ENCODE results near the gene STIM2.

Gene STIM2

DNA sequence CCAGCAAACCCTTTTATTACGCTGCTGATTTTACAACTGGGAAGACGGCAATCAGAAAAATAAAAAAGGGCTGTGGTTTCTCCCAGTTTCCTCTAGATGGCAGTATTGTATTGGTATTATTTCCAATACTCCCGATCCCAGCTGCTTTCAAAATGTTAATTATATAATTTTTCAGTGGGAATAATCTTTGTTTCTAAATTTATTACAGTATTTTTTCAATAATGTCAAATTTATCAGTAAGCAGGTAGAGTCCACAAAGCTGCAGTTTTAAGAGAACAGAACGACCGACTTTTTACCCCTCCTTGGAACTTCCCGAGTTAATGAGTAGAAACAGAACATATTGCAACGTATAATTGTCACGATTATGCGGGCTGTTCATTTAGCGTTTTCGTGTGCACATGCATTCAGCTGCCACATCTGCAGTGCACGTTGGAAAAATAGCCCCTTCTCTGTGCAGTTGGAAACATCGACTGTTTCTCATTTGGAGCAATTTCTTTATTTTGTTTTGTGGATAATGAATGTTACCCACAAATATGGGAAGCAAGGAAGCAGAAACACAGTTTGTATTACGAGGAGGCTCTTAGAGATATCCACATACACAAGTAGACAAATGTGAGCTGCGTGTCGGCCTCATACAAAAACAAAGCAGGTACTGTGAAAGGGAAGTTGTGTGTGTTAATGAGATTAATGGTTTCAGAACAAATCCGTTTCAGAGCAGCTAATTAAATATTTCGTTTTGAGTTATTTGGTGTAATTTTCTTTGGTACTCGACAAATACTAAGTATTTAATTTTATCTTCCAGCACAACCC, 188.0 kb downstream of the STIM2 start:
- Histone ChIP-seq H3K4me1 (ENCODE audit: insufficient read depth, low read length) (no peaks in the 10 kb centered on the region; the same call in 1 of the 2 replicates), H3K36me3 (ENCODE audit: insufficient read depth, low read length) (no peaks in the 10 kb centered on the region), H3K4me3 (ENCODE audit: low read depth in 1 of 2, low read length in 2 of 2) (no peak overlapping the region), H3K79me2 (ENCODE audit: insufficient read depth, low read length) (no peaks in the 10 kb centered on the region), H3K9ac (ENCODE audit: low read depth, low read length) (no peak overlapping the region), H3K27me3 (ENCODE audit: insufficient read depth, low read length, poor library complexity) (peaks cover 22% of the 10 kb centered on the region), H2AFZ (ENCODE audit: low read depth, low read length) (no peak overlapping the region), H3K9me3 (ENCODE audit: insufficient read depth, low read length, severe bottlenecking) (peaks cover 5% of the 10 kb centered on the region), H3K4me2 (ENCODE audit: insufficient read depth, low read length) (no peak overlapping the region; the same call in 1 of the 2 replicates), H4K20me1 (ENCODE audit: insufficient read depth, low read length) (no peaks in the 10 kb centered on the region), H3K27ac (ENCODE audit: low read length) (no peak overlapping the region)
- no peak; the same call in 2 of the 3 replicates for ATAC-seq (ENCODE audit: insufficient read depth, low read depth)
- TF ChIP-seq CTCF (IDR thresholded peaks at IDR 0.05; ENCODE audit: borderline replicate concordance, extremely low read depth, low read length, poor library complexity, severe bottlenecking) = peak; percentile 82
- TF ChIP-seq EZH2 (IDR thresholded peaks at IDR 0.05; ENCODE audit: borderline replicate concordance, low read depth, low read length, severe bottlenecking) = no peak
- no peak for DNase-seq

- H3K9me3 ChIP-seq (ENCODE audit: insufficient read depth, low read length, severe bottlenecking) = no peaks in the 10 kb centered on the region
- no peak for ATAC-seq (ENCODE audit: insufficient read depth, low read depth)
- no peak overlapping the region for H3K9ac ChIP-seq (ENCODE audit: low read depth, low read length)
- no peak for DNase-seq
- H2AFZ ChIP-seq (ENCODE audit: low read depth, low read length) = no peak overlapping the region
- H3K4me3 ChIP-seq (ENCODE audit: low read depth in 1 of 2, low read length in 2 of 2) = no peak overlapping the region
- H3K4me1 ChIP-seq (ENCODE audit: insufficient read depth, low read length) = no peaks in the 10 kb centered on the region; the same call in 1 of the 2 replicates
- no peaks in the 10 kb centered on the region for H3K36me3 ChIP-seq (ENCODE audit: insufficient read depth, low read length)
- peaks cover 22% of the 10 kb centered on the region for H3K27me3 ChIP-seq (ENCODE audit: insufficient read depth, low read length, poor library complexity)
- TF ChIP-seq CTCF (IDR thresholded peaks at IDR 0.05; ENCODE audit: borderline replicate concordance, extremely low read depth, low read length, poor library complexity, severe bottlenecking) = no peak
- TF ChIP-seq EZH2 (IDR thresholded peaks at IDR 0.05; ENCODE audit: borderline replicate concordance, low read depth, low read length, severe bottlenecking) = no peak
- H4K20me1 ChIP-seq (ENCODE audit: insufficient read depth, low read length) = no peaks in the 10 kb centered on the region
- no peaks in the 10 kb centered on the region for H3K79me2 ChIP-seq (ENCODE audit: insufficient read depth, low read length)
- H3K27ac ChIP-seq (ENCODE audit: low read length) = no peak overlapping the region
- H3K4me2 ChIP-seq (ENCODE audit: insufficient read depth, low read length) = no peak overlapping the region
These were observed 188.7 kb downstream of the STIM2 start for GRCh38 chr4:27049239-27049829.

GRCh38 chr4:27050731-27051130, 190.1 kb downstream of the STIM2 start:
- Histone ChIP-seq H3K79me2 (ENCODE audit: insufficient read depth, low read length) (no peaks in the 10 kb centered on the region), H3K9me3 (ENCODE audit: insufficient read depth, low read length, severe bottlenecking) (no peaks in the 10 kb centered on the region), H2AFZ (ENCODE audit: low read depth, low read length) (no peak overlapping the region), H3K36me3 (ENCODE audit: insufficient read depth, low read length) (no peaks in the 10 kb centered on the region), H3K9ac (ENCODE audit: low read depth, low read length) (no peak overlapping the region), H3K4me1 (ENCODE audit: insufficient read depth, low read length) (no peaks in the 10 kb centered on the region; the same call in 1 of the 2 replicates), H3K4me3 (ENCODE audit: low read depth in 1 of 2, low read length in 2 of 2) (no peak overlapping the region), H3K27me3 (ENCODE audit: insufficient read depth, low read length, poor library complexity) (peaks cover 22% of the 10 kb centered on the region), H3K4me2 (ENCODE audit: insufficient read depth, low read length) (no peak overlapping the region), H3K27ac (ENCODE audit: low read length) (no peak overlapping the region), H4K20me1 (ENCODE audit: insufficient read depth, low read length) (no peaks in the 10 kb centered on the region)
- ATAC-seq (ENCODE audit: insufficient read depth, low read depth) = no peak
- DNase-seq = no peak
- no peak for TF ChIP-seq EZH2 (IDR thresholded peaks at IDR 0.05; ENCODE audit: borderline replicate concordance, low read depth, low read length, severe bottlenecking)
- TF ChIP-seq CTCF (IDR thresholded peaks at IDR 0.05; ENCODE audit: borderline replicate concordance, extremely low read depth, low read length, poor library complexity, severe bottlenecking) = no peak

All from DND-41 (cell line).